GM18502 (cell line): ENCODE data around the gene RAB4A.
"Not testable (repeated sequence)": the region's sequence is repeated elsewhere in the genome, so short reads cannot be mapped to it uniquely, and the experiment has no call there.

Experiments used
- ATAC-seq: cut with Tn5 transposase; IDR thresholded peaks from one replicate; pipeline ENCODE4 v1.9.1; 2021; ENCODE audit warnings: mild to moderate bottlenecking; ENCODE audit not compliant: unreplicated experiment, poor library complexity

Gene RAB4A

GRCh38 chr1:229291686-229292085 is 20.8 kb downstream of the RAB4A start:
- not testable (repeated sequence) for ATAC-seq

- ATAC-seq, result no peak
Measured at GRCh38 chr1:229293528-229294204, 22.8 kb downstream of the RAB4A start.

DNA sequence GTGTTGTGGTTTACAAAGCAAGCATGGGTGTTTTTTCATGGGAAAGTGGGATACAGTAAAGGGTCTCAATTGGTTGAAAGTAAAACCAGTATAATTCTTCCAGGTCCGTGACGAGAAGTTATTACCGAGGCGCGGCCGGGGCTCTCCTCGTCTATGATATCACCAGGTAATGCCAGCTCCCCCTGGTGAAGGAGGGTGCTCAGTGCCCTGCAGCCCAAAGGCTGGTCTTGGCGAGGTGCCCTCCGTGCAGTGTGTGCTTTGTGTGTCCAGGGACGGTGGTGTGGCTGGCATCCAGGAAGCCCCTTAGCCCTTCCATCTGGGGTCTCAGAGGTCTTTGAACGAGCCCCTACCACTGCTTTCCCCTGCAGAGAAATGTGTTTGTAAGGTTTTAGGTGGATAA is 24.8 kb downstream of the RAB4A start:
- no peak for ATAC-seq

- ATAC-seq, result no peak
Measured at GRCh38 chr1:229296541-229296941, 25.6 kb downstream of the RAB4A start.

GRCh38 chr1:229297746-229298145 is 26.8 kb downstream of the RAB4A start:
- ATAC-seq, result no peak

- ATAC-seq, result no peak
Measured at GRCh38 chr1:229298420-229298819, 27.5 kb downstream of the RAB4A start.

DNA sequence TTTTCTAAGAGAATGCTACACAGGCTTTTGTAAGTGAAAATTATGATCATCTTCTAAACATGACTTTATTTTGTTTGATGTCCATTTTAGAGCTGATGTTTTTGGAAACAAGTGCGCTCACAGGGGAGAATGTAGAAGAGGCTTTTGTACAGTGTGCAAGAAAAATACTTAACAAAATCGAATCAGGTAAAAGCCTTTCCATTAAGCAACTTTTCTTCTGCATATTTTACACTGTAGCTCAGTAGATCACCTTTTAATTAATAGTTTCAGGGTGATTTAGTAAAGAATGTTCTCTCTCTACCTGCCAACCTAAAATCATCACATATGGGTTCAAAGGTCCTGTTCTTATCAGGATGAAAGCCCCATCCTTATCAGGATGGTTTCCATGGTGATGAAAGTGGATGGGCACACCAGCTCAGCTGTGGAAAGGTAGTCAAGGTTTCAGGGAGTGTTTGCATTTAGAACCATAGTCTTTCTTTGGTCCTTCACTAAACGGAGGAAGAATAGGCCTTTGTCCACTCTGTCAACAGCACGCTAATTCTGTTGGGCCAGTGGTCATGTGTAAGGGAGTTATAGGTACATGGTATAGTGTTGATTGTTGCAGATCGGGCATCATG is 28.1 kb downstream of the RAB4A start:
- no peak for ATAC-seq

DNA sequence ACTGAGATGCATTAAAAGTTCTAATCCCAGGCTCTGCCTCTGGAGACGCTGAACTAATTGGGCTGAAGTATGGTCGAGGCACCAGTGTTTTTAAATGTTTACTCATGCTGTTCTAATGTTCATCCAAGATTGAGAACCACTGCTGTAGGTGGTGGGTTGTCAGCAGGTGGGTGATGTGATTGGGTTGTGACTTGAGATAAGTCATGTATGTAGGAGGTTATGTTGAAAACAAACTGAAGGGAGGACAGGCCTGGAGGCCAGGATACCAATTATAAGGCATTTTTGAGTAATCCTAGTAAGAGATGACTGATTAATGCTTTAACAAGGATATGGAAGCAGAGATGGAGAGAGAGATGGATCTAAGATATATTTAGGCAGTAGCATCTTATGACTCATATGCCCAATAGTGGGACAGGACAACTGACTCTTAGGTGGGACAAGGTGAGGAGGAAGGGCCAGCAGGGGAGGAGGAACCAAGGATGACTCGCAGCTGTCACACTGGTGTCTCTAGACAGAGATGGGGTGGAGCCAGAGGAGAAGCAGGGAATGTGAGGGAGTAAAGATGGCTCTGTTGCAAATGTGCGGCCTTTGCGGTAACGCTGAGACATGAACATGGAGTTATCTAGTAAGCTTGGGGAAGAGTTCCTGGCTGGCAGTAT is 29.3 kb downstream of the RAB4A start:
- ATAC-seq, result no peak

- ATAC-seq, result no peak
Measured at GRCh38 chr1:229302740-229303139, 31.8 kb downstream of the RAB4A start.

DNA sequence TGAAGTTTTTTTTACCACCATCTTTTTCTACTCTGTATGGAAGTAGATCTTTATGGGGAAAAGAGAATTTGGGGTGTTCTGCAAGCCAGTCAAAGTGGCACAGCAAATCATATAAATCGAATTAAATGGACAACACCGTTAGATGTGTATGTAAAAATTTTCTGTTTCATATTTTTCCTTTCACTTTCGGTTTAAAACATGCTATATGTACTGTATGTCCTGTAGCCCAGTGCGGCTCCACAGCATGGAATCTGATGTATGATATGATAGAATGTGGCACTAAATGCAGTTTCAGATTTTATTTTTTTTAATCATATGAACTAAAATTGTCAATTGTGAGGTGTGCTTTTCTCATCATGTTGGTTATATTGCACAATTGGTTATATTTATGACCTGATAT is 32.9 kb downstream of the RAB4A start:
- ATAC-seq, result no peak

DNA sequence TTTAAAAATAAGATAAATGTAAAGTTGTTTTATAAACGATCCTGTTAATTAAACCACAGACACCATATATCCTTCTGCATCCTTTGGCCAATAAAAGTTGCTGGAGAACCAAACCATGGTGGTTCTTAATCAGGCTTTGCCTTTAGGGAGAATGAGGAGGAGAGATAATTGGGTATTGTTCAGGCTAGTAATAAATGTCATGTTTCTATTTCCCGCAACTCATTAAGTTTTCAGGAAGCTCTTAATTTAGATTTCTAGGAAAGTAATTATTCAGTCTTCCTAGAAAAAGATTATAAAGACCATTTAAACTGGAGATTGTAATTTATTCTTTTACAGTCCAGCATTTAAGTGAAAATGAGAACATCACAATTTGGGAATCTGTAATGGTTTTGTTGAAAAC is 34.5 kb downstream of the RAB4A start:
- ATAC-seq, result no peak

GRCh38 chr1:229309074-229309473 is 38.2 kb downstream of the RAB4A start:
- no peak for ATAC-seq

GRCh38 chr1:229309684-229310083 is 38.8 kb downstream of the RAB4A start:
- no peak for ATAC-seq

DNA sequence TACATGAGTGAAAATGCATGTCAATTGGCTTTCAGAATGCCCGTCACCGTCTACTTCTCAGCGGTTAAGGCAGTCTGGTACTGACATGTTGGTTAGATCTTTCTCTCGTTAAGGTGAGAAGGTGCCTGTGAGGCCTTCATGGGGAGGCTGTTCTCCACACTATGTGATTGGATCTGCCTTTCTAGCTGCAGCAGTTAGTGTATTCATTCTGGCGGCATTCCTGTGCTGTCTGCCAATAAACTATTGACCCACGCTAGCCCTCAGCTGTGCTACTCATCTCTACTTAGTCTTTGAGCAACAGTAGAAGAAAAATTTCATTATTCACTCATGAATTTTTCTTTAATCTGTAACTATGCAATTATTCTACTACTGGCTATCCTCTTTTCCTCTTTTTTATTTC is 39.9 kb downstream of the RAB4A start:
- no peak for ATAC-seq

DNA sequence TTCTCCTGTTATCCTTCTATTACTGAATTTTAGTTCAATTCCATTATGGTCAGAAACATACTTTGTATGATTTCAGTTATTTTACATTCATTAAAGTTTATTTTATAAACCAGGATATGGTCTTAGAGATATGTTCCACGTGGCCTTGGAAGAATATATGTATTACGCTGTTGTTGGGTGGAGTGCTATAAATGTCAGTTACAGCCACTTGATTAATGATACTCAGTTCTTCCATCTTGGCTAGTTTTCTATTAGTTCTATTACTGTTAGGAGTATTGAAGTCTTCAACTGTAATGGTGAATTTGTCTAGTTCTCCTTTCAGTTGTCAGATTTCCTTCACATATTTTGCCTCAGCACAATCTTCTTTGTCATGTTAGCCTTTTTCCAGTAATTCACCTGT is 45.3 kb downstream of the RAB4A start:
- no peak for ATAC-seq

GRCh38 chr1:229318056-229318455 is 47.1 kb downstream of the RAB4A start:
- ATAC-seq, result no peak

DNA sequence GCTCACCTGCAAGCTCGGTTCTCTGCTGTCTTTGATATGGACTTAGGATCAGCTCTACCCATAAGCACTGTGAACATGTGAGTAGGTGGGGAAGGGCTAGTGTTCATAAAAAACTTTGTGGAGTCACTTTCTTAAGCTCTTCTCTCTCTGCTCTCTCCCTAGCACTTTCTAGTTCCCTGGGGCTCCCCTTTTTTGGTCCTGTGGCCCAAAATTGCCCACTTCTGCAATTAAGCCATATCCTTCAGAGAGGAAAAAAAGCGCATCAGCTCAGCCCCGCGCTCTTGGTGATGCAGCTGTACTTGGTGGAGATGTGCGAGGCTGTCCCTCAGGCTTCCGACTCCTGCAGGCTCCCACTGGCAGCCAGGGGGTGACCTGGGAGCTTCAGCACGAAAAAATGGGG is 48.6 kb downstream of the RAB4A start:
- ATAC-seq, result no peak

DNA sequence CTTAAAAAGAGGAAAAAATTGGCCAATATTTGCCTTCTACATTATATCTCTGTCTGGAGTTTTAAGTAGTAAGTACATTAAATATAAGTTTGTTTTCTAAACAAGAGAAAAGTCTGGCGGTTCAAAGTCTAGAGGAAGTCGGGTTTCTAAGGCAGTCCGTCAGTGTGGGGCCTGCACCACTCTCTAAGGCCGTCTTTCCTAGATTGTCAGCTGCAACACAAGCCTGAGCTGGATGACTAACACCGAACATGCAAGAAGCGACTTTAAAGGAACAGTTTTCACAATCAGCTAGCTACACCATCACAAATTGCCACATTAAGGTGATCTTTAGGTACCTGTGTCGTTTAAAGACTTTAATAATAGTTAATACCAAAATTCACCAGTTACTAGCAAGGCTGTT is 52.3 kb downstream of the RAB4A start:
- no peak for ATAC-seq

GRCh38 chr1:229323885-229324553 is 53.1 kb downstream of the RAB4A start:
- no peak for ATAC-seq

DNA sequence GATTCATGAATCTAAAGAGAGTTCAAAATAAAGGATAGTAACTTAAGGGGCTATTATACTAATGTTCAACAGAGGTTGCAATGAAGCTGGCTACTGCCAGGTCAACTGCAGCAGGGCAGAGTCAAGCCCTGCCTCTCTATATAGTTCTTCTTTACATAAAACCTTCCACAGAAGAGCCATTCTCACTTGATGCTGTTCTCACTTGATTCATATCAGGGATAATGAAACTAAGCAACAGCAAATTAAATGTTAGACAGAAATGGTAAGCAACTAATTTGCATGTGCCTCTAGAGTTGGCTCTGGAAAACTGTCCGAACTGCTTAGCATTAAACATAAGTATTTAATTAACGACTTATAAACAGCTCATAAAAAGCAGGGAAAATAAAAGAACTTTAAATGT is 54.5 kb downstream of the RAB4A start:
- no peak for ATAC-seq

DNA sequence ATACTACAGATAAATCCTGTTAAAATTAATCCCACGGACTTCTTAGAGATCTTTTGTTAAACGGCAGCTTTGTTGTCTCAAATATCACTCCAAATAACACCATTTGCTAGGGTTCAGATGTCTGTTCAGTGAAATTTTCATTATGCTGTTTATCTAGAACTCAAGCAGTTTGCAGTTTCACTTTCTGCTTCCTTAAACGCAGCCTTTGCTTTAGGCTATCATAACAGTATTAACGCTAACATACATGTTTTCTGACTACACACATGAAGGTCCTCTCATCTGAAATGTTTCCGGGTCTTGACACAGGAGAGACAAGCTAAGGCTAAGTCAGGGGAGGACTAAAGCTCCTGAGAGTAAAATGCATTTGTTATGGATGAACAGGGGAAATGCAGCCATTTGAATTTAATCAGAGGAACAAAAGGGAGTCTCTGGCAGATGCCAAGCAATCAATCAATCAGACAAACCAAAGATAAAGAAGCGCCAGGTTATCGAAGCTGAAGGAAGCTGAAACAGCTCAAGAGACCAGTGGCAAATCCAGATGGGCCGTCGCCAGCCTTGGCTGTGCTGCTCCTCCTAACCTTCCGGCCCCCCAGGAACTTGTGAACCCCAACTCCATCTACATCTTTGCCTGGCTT is 55.1 kb downstream of the RAB4A start:
- no peak for ATAC-seq
